DMS79 (cell line): ENCODE results near the gene JTB.
A peak's percentile ranks its signal among the peaks of the same experiment; 100 is the strongest.

Experiments
- DNase-seq: peaks from one replicate; lab custom pipeline; 2025; lab: John Stamatoyannopoulos, UW

The JTB gene

DNA sequence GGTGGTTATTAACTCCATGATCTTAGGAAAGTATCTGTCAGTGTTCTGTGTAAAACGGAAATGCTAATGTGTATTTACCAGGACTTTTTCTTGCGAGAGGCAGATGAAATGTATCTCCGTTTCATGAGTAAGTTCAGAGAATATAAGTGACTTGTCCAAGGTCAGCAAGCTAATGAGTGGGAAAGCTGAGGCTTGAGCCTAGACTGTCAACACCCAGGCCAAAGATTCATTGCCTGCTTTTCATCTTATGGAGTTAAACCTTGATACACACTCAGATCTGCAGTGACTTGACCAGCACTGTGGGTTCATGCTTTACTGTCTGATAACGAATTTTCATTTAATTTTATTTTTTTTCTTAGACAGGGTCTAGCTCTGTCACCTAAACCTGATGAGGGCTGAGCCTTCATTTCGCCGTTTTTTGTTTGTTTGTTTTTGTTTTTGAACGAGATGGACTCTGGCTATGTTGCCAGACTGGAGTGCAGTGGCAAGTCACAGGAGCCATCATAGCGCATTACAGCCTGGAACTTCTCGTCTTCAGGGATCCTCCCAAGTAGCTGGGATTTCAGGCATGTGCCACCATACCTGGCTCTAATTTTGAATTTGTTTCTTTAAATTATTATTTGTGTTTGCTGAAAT, 918 bp upstream of the JTB start:
- no peak for DNase-seq

DNA sequence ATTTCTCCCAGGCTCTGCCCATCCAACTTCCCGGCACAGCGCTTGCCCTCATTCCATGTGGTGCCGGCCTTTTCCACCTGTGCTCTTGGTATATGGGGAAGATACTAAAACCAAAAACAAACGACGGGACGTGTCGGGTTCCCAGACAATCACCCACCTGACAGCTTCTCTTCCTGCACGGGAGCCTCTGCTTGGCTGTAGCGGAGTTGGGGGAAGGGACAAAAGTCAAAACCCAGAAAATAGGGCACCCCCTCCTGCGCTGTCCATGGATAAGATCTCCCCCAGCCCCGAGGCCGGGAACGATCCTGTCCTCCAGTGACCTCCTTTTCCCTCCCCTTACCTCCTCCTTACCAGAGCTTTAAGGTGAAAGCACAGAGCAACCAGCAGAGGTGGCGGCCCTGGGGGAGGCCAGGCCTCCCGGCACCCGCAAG, 640 bp downstream of the JTB start:
- no peak for DNase-seq

DNA sequence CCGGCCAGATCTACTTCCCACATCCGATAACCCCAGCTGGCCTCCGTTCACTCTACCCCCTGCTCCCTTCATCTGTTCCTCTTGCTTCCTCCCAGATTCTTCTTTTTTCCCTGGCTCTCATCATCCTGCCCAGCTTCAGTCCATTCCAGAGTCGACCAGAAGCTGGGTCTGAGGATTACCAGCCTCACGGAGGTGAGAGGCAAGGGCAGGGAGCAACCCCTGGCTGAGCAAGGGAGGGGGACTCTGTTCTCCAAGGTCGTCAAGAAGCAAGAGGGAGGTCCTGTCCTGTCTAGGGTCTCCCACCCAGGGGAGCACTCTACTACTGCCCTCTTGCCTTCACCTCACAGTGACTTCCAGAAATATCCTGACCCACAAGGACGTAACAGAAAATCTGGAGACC, 3.9 kb downstream of the JTB start:
- DNase-seq, result no peak

- DNase-seq, result no peak
Observed at GRCh38 chr1:153973071-153973470, 4.4 kb downstream of the JTB start.

DNA sequence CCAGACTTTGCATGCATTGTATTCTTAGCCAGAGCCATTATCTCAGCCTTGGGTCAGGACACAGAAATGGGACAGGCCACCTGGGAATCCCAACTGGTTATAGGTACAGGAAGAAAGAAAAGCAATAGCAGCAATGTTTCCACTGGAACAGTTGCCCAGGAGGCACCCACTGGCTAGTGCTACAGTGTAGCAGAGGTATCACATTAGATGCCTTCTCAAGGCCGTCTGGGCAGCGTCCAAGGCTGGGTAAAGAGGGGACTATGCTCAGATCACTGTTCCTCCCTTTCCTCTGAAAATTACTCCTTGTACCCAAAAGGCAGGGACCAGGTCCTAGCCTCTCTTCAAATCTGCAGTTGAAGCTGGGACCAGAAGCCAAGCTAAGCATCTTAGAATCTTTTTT, 7.1 kb downstream of the JTB start:
- no peak for DNase-seq

- DNase-seq, result no peak
Observed at GRCh38 chr1:153968972-153969371, 8.5 kb downstream of the JTB start.

DNA sequence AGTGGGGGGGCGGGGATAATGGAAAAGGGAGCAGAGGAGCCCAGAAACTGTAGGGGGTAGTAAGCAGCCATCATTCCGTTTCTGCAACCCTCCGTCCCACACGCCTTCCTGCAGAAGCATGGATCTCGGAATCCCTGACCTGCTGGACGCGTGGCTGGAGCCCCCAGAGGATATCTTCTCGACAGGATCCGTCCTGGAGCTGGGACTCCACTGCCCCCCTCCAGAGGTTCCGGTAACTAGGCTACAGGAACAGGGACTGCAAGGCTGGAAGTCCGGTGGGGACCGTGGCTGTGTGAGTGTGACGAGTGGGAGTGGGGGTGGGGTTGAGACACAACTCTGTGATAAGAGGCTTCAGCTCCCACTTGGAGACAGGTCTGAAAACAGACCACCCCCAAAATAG, 9.1 kb downstream of the JTB start:
- DNase-seq, result no peak

- DNase-seq, result peak; percentile 81
Observed at GRCh38 chr1:153968000-153968363, 9.5 kb downstream of the JTB start.

- DNase-seq, result peak; percentile 98
Observed at GRCh38 chr1:153967107-153967999, 10.1 kb downstream of the JTB start, which contains the start of gene CREB3L4. CREB3L4 (plus strand) TSS chr1:153967902; CDS start chr1:153968526, 624 bp downstream.

DNA sequence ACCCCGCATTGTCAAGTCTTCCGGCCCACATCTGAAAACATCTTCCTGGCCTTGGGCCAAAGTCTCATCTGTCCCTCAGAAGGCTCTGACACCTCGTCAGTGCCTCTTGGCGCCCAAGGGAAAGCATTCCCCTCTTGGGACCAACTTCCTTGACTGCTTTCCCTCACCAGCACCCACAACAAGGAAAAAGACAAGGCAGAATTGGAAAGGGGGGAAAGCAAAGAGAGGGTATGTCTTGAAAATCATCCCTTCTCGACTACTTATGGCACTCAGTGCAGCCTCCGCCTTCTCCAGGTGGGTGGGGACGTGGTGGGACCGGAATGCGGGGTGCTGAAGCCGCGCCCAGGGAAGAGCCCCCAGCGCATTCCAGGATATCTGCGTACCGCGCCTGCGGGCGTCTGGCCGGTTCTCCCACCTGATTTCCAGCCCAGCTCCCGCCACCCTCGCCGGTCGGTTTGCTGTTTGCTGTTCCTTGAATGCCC, 13.6 kb downstream of the JTB start:
- peak; percentile 18 for DNase-seq

- peak; percentile 94 for DNase-seq
Observed at GRCh38 chr1:153963030-153963849, 14.2 kb downstream of the JTB start, which contains the start of gene SLC39A1. SLC39A1 (minus strand) TSS chr1:153963537; CDS start chr1:153962715, 822 bp downstream.

- DNase-seq, result no peak
Observed at GRCh38 chr1:153962088-153963029, 15.1 kb downstream of the JTB start.

DNA sequence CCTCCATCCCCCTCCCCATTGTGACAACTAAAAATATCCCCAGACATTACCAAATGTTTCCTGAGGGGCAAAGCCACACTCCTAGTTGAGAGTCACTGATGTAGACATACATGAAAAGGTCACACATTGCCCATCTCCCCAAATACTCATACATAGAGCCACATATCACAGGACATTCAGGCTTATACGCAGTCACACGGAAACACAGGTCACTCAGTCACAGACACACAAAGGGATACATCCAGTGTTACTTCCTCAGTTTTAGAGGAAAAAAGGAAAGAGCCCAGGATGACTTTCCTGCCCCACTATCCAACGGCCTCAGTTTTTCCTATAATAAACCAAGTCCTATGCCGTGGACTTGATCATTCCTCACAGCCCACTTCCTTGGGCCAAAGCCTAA, 16.1 kb downstream of the JTB start:
- no peak for DNase-seq

- no peak for DNase-seq
Observed at GRCh38 chr1:153960206-153960605, 17.3 kb downstream of the JTB start.

- no peak for DNase-seq
Observed at GRCh38 chr1:153959454-153959853, 18.0 kb downstream of the JTB start.

DNA sequence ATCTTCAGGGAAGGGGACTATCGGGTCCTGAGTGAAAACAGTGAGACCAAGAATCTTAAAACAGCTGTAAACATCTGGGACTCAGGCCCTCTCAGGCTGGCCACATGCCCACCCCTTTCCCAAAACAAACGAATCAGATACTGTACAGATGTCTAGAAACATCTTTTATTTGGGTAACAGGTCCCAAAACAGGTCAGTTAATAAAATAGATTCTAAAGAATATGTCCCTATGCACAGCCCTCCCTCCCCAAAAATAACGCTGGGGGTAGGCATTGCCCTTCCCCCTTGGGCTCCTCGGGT, 18.6 kb downstream of the JTB start:
- no peak for DNase-seq

GRCh38 chr1:153958111-153958960, 19.1 kb downstream of the JTB start, which contains the start of gene CRTC2:
CRTC2 (minus strand) TSS chr1:153958612; CDS start chr1:153958497, 115 bp downstream.
- DNase-seq, result peak; percentile 98

- DNase-seq, result no peak
Observed at GRCh38 chr1:153957744-153958110, 19.7 kb downstream of the JTB start.

DNA sequence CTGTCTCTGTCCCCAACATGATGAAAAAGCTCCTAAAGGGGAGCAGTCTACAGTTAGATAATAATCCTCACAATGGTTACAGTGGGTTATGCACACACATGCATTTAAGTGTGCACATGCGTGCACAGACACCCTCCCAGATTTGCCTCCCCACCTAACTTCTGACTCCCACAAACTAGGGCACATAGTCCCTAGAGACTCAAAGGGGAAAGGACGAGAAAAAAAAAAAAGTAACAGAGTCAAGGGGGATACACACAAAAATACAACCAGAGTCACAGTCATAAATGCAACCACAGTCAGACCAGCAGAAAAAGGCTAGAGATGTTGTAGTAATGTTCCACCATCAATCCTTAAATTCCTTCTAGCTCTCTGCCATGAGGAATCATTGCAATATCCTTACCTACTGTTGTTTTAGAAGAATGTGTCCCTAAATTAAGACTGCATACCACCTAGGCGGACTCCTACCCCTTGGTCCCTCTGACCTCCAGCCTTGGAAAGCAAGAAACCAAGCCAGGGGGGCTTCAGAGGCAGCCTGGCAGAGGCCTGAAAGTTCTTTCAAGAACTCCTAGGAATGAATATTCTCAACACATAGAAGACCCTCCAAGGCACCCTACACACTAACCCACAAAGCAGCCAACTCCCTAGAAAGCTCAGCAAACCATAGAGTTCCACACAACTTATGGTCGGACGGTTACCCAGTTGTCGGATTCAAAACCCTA, 20.3 kb downstream of the JTB start:
- DNase-seq, result no peak

- DNase-seq, result no peak
Observed at GRCh38 chr1:153954826-153955225, 22.6 kb downstream of the JTB start.
